GM19372 (cell line): ENCODE results near the gene MDH1.
A peak's percentile ranks its signal among the peaks of the same experiment; 100 is the strongest.
"Not testable (repeated sequence)": the region's sequence is repeated elsewhere in the genome, so short reads cannot be mapped to it uniquely, and the experiment has no call there.

Source experiments
- ATAC-seq: cut with Tn5 transposase; IDR thresholded peaks from one replicate; pipeline ENCODE4 v1.9.1; 2021; ENCODE audit warnings: mild to moderate bottlenecking, low read depth, moderate library complexity; ENCODE audit not compliant: unreplicated experiment

Gene MDH1

GRCh38 chr2:63587814-63588384 lies 864 bp upstream of the MDH1 start:
- ATAC-seq = no peak

- ATAC-seq = peak; percentile 9
Observed at GRCh38 chr2:63589148-63589958, 590 bp downstream of the MDH1 start.

- ATAC-seq = no peak
Observed at GRCh38 chr2:63590626-63591408, 2.1 kb downstream of the MDH1 start.

GRCh38 chr2:63591566-63592175 lies 2.9 kb downstream of the MDH1 start:
- no peak for ATAC-seq

- no peak for ATAC-seq
Observed at GRCh38 chr2:63594660-63595059, 5.9 kb downstream of the MDH1 start.

- ATAC-seq = no peak
Observed at GRCh38 chr2:63596401-63596883, 7.7 kb downstream of the MDH1 start.

GRCh38 chr2:63598981-63599380 lies 10.2 kb downstream of the MDH1 start:
- no peak for ATAC-seq

GRCh38 chr2:63600881-63601460 lies 12.2 kb downstream of the MDH1 start:
- no peak for ATAC-seq

GRCh38 chr2:63604666-63605065 lies 15.9 kb downstream of the MDH1 start:
- no peak for ATAC-seq

- ATAC-seq = not testable (repeated sequence)
Observed at GRCh38 chr2:63608865-63609264, 20.1 kb downstream of the MDH1 start.

- no peak for ATAC-seq
Observed at GRCh38 chr2:63610525-63610924, 21.8 kb downstream of the MDH1 start.

- ATAC-seq = no peak
Observed at GRCh38 chr2:63613391-63613901, 24.7 kb downstream of the MDH1 start.

- ATAC-seq = no peak
Observed at GRCh38 chr2:63614448-63614968, 25.7 kb downstream of the MDH1 start.

- ATAC-seq = no peak
Observed at GRCh38 chr2:63614983-63615945, 26.5 kb downstream of the MDH1 start.

- no peak for ATAC-seq
Observed at GRCh38 chr2:63617366-63617765, 28.6 kb downstream of the MDH1 start.

- ATAC-seq = no peak
Observed at GRCh38 chr2:63619328-63619727, 30.6 kb downstream of the MDH1 start.

GRCh38 chr2:63622751-63623150 lies 34.0 kb downstream of the MDH1 start:
- no peak for ATAC-seq

GRCh38 chr2:63623763-63624162 lies 35.0 kb downstream of the MDH1 start:
- not testable (repeated sequence) for ATAC-seq

GRCh38 chr2:63627866-63628265 lies 39.1 kb downstream of the MDH1 start:
- ATAC-seq = no peak
